Adrenal gland (tissue), 5 donors: Measurements from ENCODE around the gene VPS35L.

Experiments
- CTCF ChIP-seq, 6 experiments: fragments of 450-650 bp in 4 of 6; fragments of 200-600 bp in 2 of 6; sonication (generic) in 1 of 6; IDR thresholded peaks; 1 replicate in 5 of 6; 2 replicates in 1 of 6; pipeline versions ENCODE4 v1.5.1 to v1.8.0; 2016 to 2021; ENCODE audit warnings: antibody characterized with exemption in 6 of 6, mild to moderate bottlenecking in 2 of 6, moderate library complexity in 1 of 6
- POLR2A ChIP-seq, 2 donors: fragments of 450-650 bp; IDR thresholded peaks; one replicate each; pipeline ENCODE4 v1.6.1; 2017; ENCODE audit warnings: antibody characterized with exemption in 2 of 2, mild to moderate bottlenecking in 2 of 2, moderate library complexity in 1 of 2
- donor health status: DM: no; HTN: no; CAD: no.

GRCh38 chr16:19559242-19559910 lies 3.9 kb downstream of the VPS35L start:
- peak; percentile 41 to 68 (median 56) for TF ChIP-seq CTCF (IDR thresholded peaks at IDR 0.05)
- TF ChIP-seq POLR2A (IDR thresholded peaks at IDR 0.05): no peak
